GM12873 (cell line): ENCODE measurements around the gene ASB6.
A peak's percentile ranks its signal among the peaks of the same experiment; 100 is the strongest.

Experiments used
- CTCF ChIP-seq: IDR thresholded peaks from 2 replicates; pipeline ENCODE4 v1.5.1; 2012; ENCODE audit warnings: low read depth, mild to moderate bottlenecking, moderate library complexity, low read length, control low read depth; ENCODE audit not compliant: insufficient read depth; ENCODE audit errors: missing control alignments

The ASB6 gene

GRCh38 chr9:129612815-129613519 lies 29.0 kb downstream of the ASB6 start:
- TF ChIP-seq CTCF = no peak

GRCh38 chr9:129612123-129612522 lies 29.8 kb downstream of the ASB6 start:
- TF ChIP-seq CTCF = no peak

- no peak for TF ChIP-seq CTCF
Observed at GRCh38 chr9:129611307-129611800, 30.6 kb downstream of the ASB6 start.

- peak; percentile 85 for TF ChIP-seq CTCF
Observed at GRCh38 chr9:129610473-129611306, 31.3 kb downstream of the ASB6 start.

- TF ChIP-seq CTCF = no peak
Observed at GRCh38 chr9:129610213-129610472, 31.8 kb downstream of the ASB6 start.

- no peak for TF ChIP-seq CTCF
Observed at GRCh38 chr9:129609486-129610212, 32.3 kb downstream of the ASB6 start.
